Activated CD8-positive, alpha-beta memory T cell treated with anti-CD3 and anti-CD28 coated beads, Interleukin-2, amount 50 U/mL, for 4 hours (primary cell): Measurements from ENCODE around the gene ZNF653.
"Not testable (repeated sequence)": the region's sequence is repeated elsewhere in the genome, so short reads cannot be mapped to it uniquely, and the experiment has no call there.

ENCODE experiments used
- DNase-seq: peaks from one replicate; pipeline ENCODE4 v3.0.0-alpha.2; 2020

ZNF653 gene

GRCh38 chr19:11480715-11481533, 24.7 kb downstream of the ZNF653 start, which contains the start of gene ELAVL3:
Gene ELAVL3 (minus strand): TSS chr19:11481046. CDS start chr19:11480608, 438 bp downstream.
- no peak for DNase-seq

- no peak for DNase-seq
Measured at GRCh38 chr19:11479898-11480714, 25.5 kb downstream of the ZNF653 start.

- DNase-seq, result no peak
Measured at GRCh38 chr19:11479090-11479897, 26.3 kb downstream of the ZNF653 start.

- DNase-seq, result no peak
Measured at GRCh38 chr19:11478167-11479089, 27.2 kb downstream of the ZNF653 start.

- no peak for DNase-seq
Measured at GRCh38 chr19:11475861-11476260, 29.8 kb downstream of the ZNF653 start.

GRCh38 chr19:11475343-11475742, 30.3 kb downstream of the ZNF653 start:
- not testable (repeated sequence) for DNase-seq

GRCh38 chr19:11473725-11474124, 31.9 kb downstream of the ZNF653 start:
- DNase-seq, result no peak

GRCh38 chr19:11468266-11468845, 37.3 kb downstream of the ZNF653 start:
- DNase-seq, result not testable (repeated sequence)

- no peak for DNase-seq
Measured at GRCh38 chr19:11465600-11465999, 40.0 kb downstream of the ZNF653 start.

- DNase-seq, result no peak
Measured at GRCh38 chr19:11464333-11465265, 41.0 kb downstream of the ZNF653 start.

- no peak for DNase-seq
Measured at GRCh38 chr19:11463391-11463790, 42.2 kb downstream of the ZNF653 start.

- DNase-seq, result no peak
Measured at GRCh38 chr19:11461453-11461852, 44.2 kb downstream of the ZNF653 start.

- no peak for DNase-seq
Measured at GRCh38 chr19:11460207-11460606, 45.4 kb downstream of the ZNF653 start.

- DNase-seq, result not testable (repeated sequence)
Measured at GRCh38 chr19:11458912-11459311, 46.7 kb downstream of the ZNF653 start.

GRCh38 chr19:11458236-11458900, 47.3 kb downstream of the ZNF653 start:
- no peak for DNase-seq

- DNase-seq, result no peak
Measured at GRCh38 chr19:11457831-11458230, 47.8 kb downstream of the ZNF653 start.

GRCh38 chr19:11457115-11457514, 48.5 kb downstream of the ZNF653 start:
- DNase-seq, result no peak

GRCh38 chr19:11456659-11457058, 49.0 kb downstream of the ZNF653 start:
- no peak for DNase-seq

- not testable (repeated sequence) for DNase-seq
Measured at GRCh38 chr19:11455233-11455554, 50.4 kb downstream of the ZNF653 start.
